HepG2 (cell line): ENCODE data around the gene MACROD2. TPM values are rescaled to one million over a fixed set of nuclear protein-coding genes. Genes with fewer than 3 reads are reported as not detected.
"Not testable (repeated sequence)": the region's sequence is repeated elsewhere in the genome, so short reads cannot be mapped to it uniquely, and the experiment has no call there.

ENCODE experiments used
- ATAC-seq: fragments of 200-7000 bp; cut with Tn5 transposase; 3 replicates; pipeline ENCODE4 v1.9.1; 2020; ENCODE audit warnings: mild to moderate bottlenecking, moderate library complexity
- BruUV-seq: library from RNA; stranded (reverse); fragments of 400-500 nt; replicated peaks from 2 replicates; lab custom pipeline; 2021; lab: Mats Ljungman, UMichigan
- CTCF ChIA-PET: fragments of 300-600 bp; formaldehyde crosslinking; extraction: SDS; loops from one replicate; lab custom pipeline; 2021; ENCODE audit warnings: low total read pairs, inconsistent platforms, low intra/inter-chr PET ratio; lab: Yijun Ruan, JAX
- POLR2A ChIA-PET: fragments of 350-600 bp; sonication (Branson Sonifier 250); formaldehyde crosslinking; loops from one replicate; lab custom pipeline; 2020; ENCODE audit warnings: antibody characterized with exemption, inconsistent platforms; lab: Yijun Ruan, JAX
- DNase-seq: peaks from one replicate; pipeline ENCODE4 v3.0.0-alpha.2; 2015; ENCODE audit warnings: low spot score
- FAIRE-seq: peaks from 3 replicates; lab custom pipeline; 2011; peaks lifted over from hg19 to GRCh38; lab: Jason Lieb, UNC
- H2AFZ ChIP-seq: one replicate; pipeline ENCODE4 v1.6.1; 2011; ENCODE audit warnings: low read length, inconsistent platforms
- H3K27ac ChIP-seq: fragments of 300-600 bp; 3 replicates; pipeline ENCODE4 v1.8.0; 2011; ENCODE audit warnings: mixed run types, mild to moderate bottlenecking, mixed read lengths, low read length, inconsistent platforms; ENCODE audit not compliant: insufficient read depth; ENCODE audit errors: extremely low read length
- H3K27me3 ChIP-seq, 2 experiments: fragments of 200-600 bp in 1 of 2; 2 replicates in 1 of 2; 3 replicates in 1 of 2; pipeline versions ENCODE4 v1.6.0 to v1.8.0; 2011; ENCODE audit warnings: low read length in 2 of 2, mild to moderate bottlenecking in 2 of 2, moderate library complexity in 2 of 2, inconsistent platforms in 1 of 2; ENCODE audit not compliant: insufficient read depth in 2 of 2, control insufficient read depth in 1 of 2
- H3K36me3 ChIP-seq, 2 experiments: fragments of 200-600 bp in 1 of 2; replicated peaks in 1 of 2; 2 replicates in 1 of 2; 3 replicates in 1 of 2; pipeline versions ENCODE4 v1.5.1 to v1.8.0; 2011; ENCODE audit warnings: low read length in 2 of 2, inconsistent platforms in 1 of 2; ENCODE audit not compliant: insufficient read depth in 2 of 2, control insufficient read depth in 1 of 2
- H3K4me1 ChIP-seq: 2 replicates; pipeline ENCODE4 v1.5.1; 2012; ENCODE audit warnings: low read length, inconsistent platforms; ENCODE audit not compliant: insufficient read depth
- H3K4me2 ChIP-seq: 2 replicates; pipeline ENCODE4 v1.6.0; 2011; ENCODE audit warnings: low read depth, low read length, inconsistent platforms
- H3K4me3 ChIP-seq, 3 experiments: fragments of 200-600 bp in 1 of 3; sonication (generic), shearing (Covaris generic) in 1 of 3; replicated peaks in 1 of 3; 2 replicates each; pipeline ENCODE4 v1.5.1; 2011 to 2016; ENCODE audit warnings: low read length in 3 of 3, inconsistent platforms in 2 of 3, low read depth in 2 of 3, mild to moderate bottlenecking in 2 of 3, control low read depth in 1 of 3, mixed read lengths in 1 of 3; ENCODE audit not compliant: insufficient read depth in 1 of 3
- H3K79me2 ChIP-seq: one replicate; pipeline ENCODE4 v1.6.1; 2011; ENCODE audit warnings: low read length, inconsistent platforms; ENCODE audit not compliant: insufficient read depth
- H3K9ac ChIP-seq: 2 replicates; pipeline ENCODE4 v1.6.0; 2011; ENCODE audit warnings: mild to moderate bottlenecking, low read depth, low read length, inconsistent platforms; ENCODE audit not compliant: insufficient read depth
- H3K9me3 ChIP-seq: 2 replicates; pipeline ENCODE4 v1.5.1; 2012; ENCODE audit warnings: mild to moderate bottlenecking, low read length
- H4K20me1 ChIP-seq: 2 replicates; pipeline ENCODE4 v1.6.0; 2011; ENCODE audit warnings: inconsistent platforms, mild to moderate bottlenecking, low read length, moderate library complexity; ENCODE audit not compliant: insufficient read depth
- CCAR2 ChIP-seq: fragments of 200-400 bp; formaldehyde crosslinking; optimal IDR thresholded peaks from 2 replicates; pipeline ENCODE3; 2018; ENCODE audit warnings: low read depth, mild to moderate bottlenecking, low read length, moderate library complexity
- FOXA1 ChIP-seq, 2 experiments: fragments of 450-650 bp in 1 of 2; sonication (generic) in 1 of 2; formaldehyde crosslinking in 1 of 2; IDR thresholded peaks; 2 replicates each; pipeline versions ENCODE4 v1.4.0 to v1.6.1; 2016 to 2020; ENCODE audit warnings: missing genetic modification reagents in 1 of 2
- FOXA3 ChIP-seq: IDR thresholded peaks from 2 replicates; pipeline ENCODE4 v1.6.1; 2016; ENCODE audit warnings: missing genetic modification reagents, missing compliant biosample characterization
- FOXP1 ChIP-seq, 2 experiments: fragments of 450-650 bp in 1 of 2; IDR thresholded peaks; 2 replicates each; pipeline ENCODE4 v1.6.1; 2017 to 2018; ENCODE audit warnings: antibody characterized with exemption in 1 of 2
- HHEX ChIP-seq: IDR thresholded peaks from 2 replicates; pipeline ENCODE4 v1.6.1; 2016; ENCODE audit warnings: control low read depth
- HIVEP1 ChIP-seq: sonication (generic); formaldehyde crosslinking; IDR thresholded peaks from 2 replicates; pipeline ENCODE4 v1.4.0; 2020; ENCODE audit warnings: mild to moderate bottlenecking, missing genetic modification reagents
- HNF1B ChIP-seq: sonication (generic); formaldehyde crosslinking; IDR thresholded peaks from 2 replicates; pipeline ENCODE4 v1.5.1; 2020; ENCODE audit warnings: mild to moderate bottlenecking, moderate library complexity, missing genetic modification reagents
- HOXA3 ChIP-seq: sonication (generic); formaldehyde crosslinking; IDR thresholded peaks from 2 replicates; pipeline ENCODE4 v1.5.0; 2020; ENCODE audit warnings: missing genetic modification reagents
- KAT8 ChIP-seq: IDR thresholded peaks from 2 replicates; pipeline ENCODE4 v1.6.1; 2016; ENCODE audit warnings: missing genetic modification reagents, missing compliant biosample characterization
- MAFF ChIP-seq: IDR thresholded peaks from 2 replicates; pipeline ENCODE4 v1.6.1; 2011; ENCODE audit warnings: low read depth, low read length, improper control_type of control experiment
- MAFK ChIP-seq, 2 experiments: IDR thresholded peaks in 1 of 2; conservative IDR thresholded peaks in 1 of 2; 2 replicates each; pipeline ENCODE4 v1.6.1; 2011; ENCODE audit warnings: improper control_type of control experiment in 2 of 2, low read length in 2 of 2
- ZFX ChIP-seq: sonication (generic); formaldehyde crosslinking; IDR thresholded peaks from 2 replicates; pipeline ENCODE4 v1.4.0; 2020; ENCODE audit warnings: mild to moderate bottlenecking, low read depth, missing genetic modification reagents, moderate library complexity
- ZNF281 ChIP-seq: sonication (generic); formaldehyde crosslinking; IDR thresholded peaks from 2 replicates; pipeline ENCODE4 v1.4.0; 2020; ENCODE audit warnings: missing genetic modification reagents, borderline replicate concordance
- ZNF589 ChIP-seq: sonication (generic); formaldehyde crosslinking; conservative IDR thresholded peaks from 2 replicates; pipeline ENCODE4 v1.8.0; 2022; ENCODE audit warnings: mild to moderate bottlenecking, moderate library complexity, missing genetic modification reagents
- ZNF607 ChIP-seq: sonication (generic); formaldehyde crosslinking; IDR thresholded peaks from 2 replicates; pipeline ENCODE4 v1.5.1; 2020; ENCODE audit warnings: missing genetic modification reagents, mild to moderate bottlenecking, borderline replicate concordance
- WGBS: methylation state at CpG from one replicate; pipeline ENCODE4 v1.1.6; 2017; ENCODE audit warnings: low lambda C conversion rate; 5-methylcytosine and 5-hydroxymethylcytosine counted together
- in situ Hi-C: cut with HindIII; loops from 2 replicates; pipeline ENCODE4 v1.10.0; 2017; ENCODE audit warnings: low pct_unique_long_range_greater_than_20kb; ENCODE audit not compliant: extremely low pct_ligation_motif_present
- intact Hi-C: fragments of 100-400 bp; cut with micrococcal nuclease; formaldehyde crosslinking; loops from one replicate; pipeline ENCODE4 v1.10.0; 2022; ENCODE audit not compliant: unreplicated experiment
- polyA plus RNA-seq, 8 experiments: library from polyadenylated mRNA; depleted of rRNA in 3 of 8; stranded (reverse) in 7 of 8; unstranded in 1 of 8; fragments of >200 nt; fragmentation: Illumina TruSeq in 4 of 8; extraction: Trizol in 4 of 8; gene quantifications; 2 replicates each; pipeline versions ENCODE4 v1.2.1 to v1.2.3, GENCODE V29; 2011 to 2016; ENCODE audit warnings: low read depth in 4 of 8, missing spikeins in 1 of 8, mixed read lengths in 1 of 8; ENCODE audit not compliant: insufficient read depth in 1 of 8
- total RNA-seq, 5 experiments: library from RNA; depleted of rRNA; stranded (reverse); fragments of >200 nt; fragmentation: Illumina TruSeq; extraction: Trizol; gene quantifications; 2 replicates each; pipeline ENCODE4 v1.2.3, GENCODE V29; 2016; ENCODE audit warnings: low read depth in 1 of 5

MACROD2 gene
- total and polyA plus RNA-seq, 2 of the 13 experiments (the other 11 are each of a cell fraction or from before 2014, with no cell fraction given): 0.13 to 0.51 TPM

- TF ChIP-seq FOXA1, FOXP1 (IDR thresholded peaks at IDR 0.05): not testable (repeated sequence)
- TF ChIP-seq FOXA1 (CRISPR knock-in tag; IDR thresholded peaks at IDR 0.05): peak; percentile 88
- peak; percentile 77; the same call in 1 of the 2 replicates for TF ChIP-seq ZNF281 (CRISPR knock-in tag)
- 0 out of 2 replicates have a peak, but pooled peaks have one; percentile 26 for TF ChIP-seq HNF1B
- 0 out of 2 replicates have a peak, but pooled peaks have one; percentile 40 for TF ChIP-seq HIVEP1 (CRISPR knock-in tag)
- TF ChIP-seq HOXA3: peak; percentile 62
- peak; percentile 77 for TF ChIP-seq FOXA3 (CRISPR knock-in tag)
- peak; percentile 41 for TF ChIP-seq ZFX
- TF ChIP-seq KAT8 (CRISPR knock-in tag): 0 out of 2 replicates have a peak, but pooled peaks have one; percentile 25
- 0 out of 2 replicates have a peak, but pooled peaks have one; percentile 10 for TF ChIP-seq FOXP1 (CRISPR knock-in tag; IDR thresholded peaks at IDR 0.05)
These were observed 275.4 kb downstream of the MACROD2 start (continued) for GRCh38 chr20:14270751-14271150.

GRCh38 chr20:14282140-14282539 is 286.8 kb downstream of the MACROD2 start:
- Histone ChIP-seq H3K9me3 (no peaks in the 10 kb centered on the region; the same call in 1 of the 2 replicates), H3K27me3 (no peaks in the 10 kb centered on the region), H3K27ac (no peak overlapping the region), H3K79me2 (no peaks in the 10 kb centered on the region), H3K36me3 (no peaks in the 10 kb centered on the region), H4K20me1 (no peaks in the 10 kb centered on the region), H3K9ac (no peak overlapping the region)
- BruUV-seq: no TSS peak
- intact Hi-C loops: no loop called here
- 16% methylated on average over 4 of the region's 4 CpGs for WGBS
- no peak for DNase-seq
- TF ChIP-seq MAFK (conservative IDR thresholded peaks at IDR 0.05 in 1 of 2, IDR thresholded peaks at IDR 0.05 in 1 of 2; ENCODE audit: low read length in 2 of 2) (peak; percentile 68 to 74), ZNF607 (CRISPR knock-in tag) (no peak), CCAR2 (no peak), ZNF589 (no peak), HHEX (CRISPR knock-in tag) (no peak), MAFF (peak; percentile 70)
- TF ChIP-seq, all 625 proteins: peak for 2
- POLR2A ChIA-PET: no interaction called here
- in situ Hi-C loops: no loop called here
- CTCF ChIA-PET: no interaction called here
- no peak overlapping the region for H2AFZ ChIP-seq
- no peak overlapping the region for H3K4me2 ChIP-seq
- H3K4me1 ChIP-seq: no peaks in the 10 kb centered on the region
- FAIRE-seq (no peak), ATAC-seq (no peak)
- no peak overlapping the region for H3K4me3 ChIP-seq
